DMS79 treated with DMSO at 0.1 percent for 48 hours (cell line): Measurements from ENCODE around the gene ATP5F1D.
"Not testable (repeated sequence)": the region's sequence is repeated elsewhere in the genome, so short reads cannot be mapped to it uniquely, and the experiment has no call there.

ENCODE experiments used
- DNase-seq: peaks from one replicate; lab custom pipeline; 2025; lab: John Stamatoyannopoulos, UW

Gene ATP5F1D

GRCh38 chr19:1233115-1233667, 8.4 kb upstream of the ATP5F1D start:
- no peak for DNase-seq

- DNase-seq, result no peak
These were observed 7.2 kb upstream of the ATP5F1D start for GRCh38 chr19:1234051-1234954.

- DNase-seq, result no peak
These were observed 6.6 kb upstream of the ATP5F1D start for GRCh38 chr19:1234955-1235380.

- no peak for DNase-seq
These were observed 5.7 kb upstream of the ATP5F1D start for GRCh38 chr19:1235625-1236538.

- DNase-seq, result no peak
These were observed 5.0 kb upstream of the ATP5F1D start for GRCh38 chr19:1236576-1236975.

- no peak for DNase-seq
These were observed 4.4 kb upstream of the ATP5F1D start for GRCh38 chr19:1237027-1237659.

GRCh38 chr19:1237754-1238368, 3.7 kb upstream of the ATP5F1D start, which contains the start of gene CBARP:
CBARP (minus strand) TSS chr19:1238005; CDS start chr19:1236100, 1,905 bp downstream.
- DNase-seq, result no peak

- DNase-seq, result no peak
These were observed 2.9 kb upstream of the ATP5F1D start for GRCh38 chr19:1238369-1239303.

GRCh38 chr19:1239420-1239795, 2.1 kb upstream of the ATP5F1D start:
- no peak for DNase-seq

GRCh38 chr19:1239796-1240737, 1.5 kb upstream of the ATP5F1D start:
- DNase-seq, result peak; percentile 74

- DNase-seq, result no peak
These were observed 626 bp upstream of the ATP5F1D start for GRCh38 chr19:1240925-1241324.

- DNase-seq, result peak; percentile 58
These were observed 2.5 kb downstream of the ATP5F1D start for GRCh38 chr19:1243768-1244692.

GRCh38 chr19:1244693-1245451, 3.3 kb downstream of the ATP5F1D start:
- no peak for DNase-seq

- DNase-seq, result no peak
These were observed 4.1 kb downstream of the ATP5F1D start for GRCh38 chr19:1245494-1246264.

- not testable (repeated sequence) for DNase-seq
These were observed 4.9 kb downstream of the ATP5F1D start for GRCh38 chr19:1246265-1247087.

GRCh38 chr19:1247748-1248138, 6.2 kb downstream of the ATP5F1D start:
- no peak for DNase-seq
